AG08396 (cell line): ENCODE results near the gene FBXO28.
"Not testable (repeated sequence)": the region's sequence is repeated elsewhere in the genome, so short reads cannot be mapped to it uniquely, and the experiment has no call there.

ENCODE experiments used
- DNase-seq: peaks from one replicate; pipeline ENCODE4 v3.0.0; 2012; ENCODE audit warnings: low spot score, mixed read lengths

Gene FBXO28, protein sequence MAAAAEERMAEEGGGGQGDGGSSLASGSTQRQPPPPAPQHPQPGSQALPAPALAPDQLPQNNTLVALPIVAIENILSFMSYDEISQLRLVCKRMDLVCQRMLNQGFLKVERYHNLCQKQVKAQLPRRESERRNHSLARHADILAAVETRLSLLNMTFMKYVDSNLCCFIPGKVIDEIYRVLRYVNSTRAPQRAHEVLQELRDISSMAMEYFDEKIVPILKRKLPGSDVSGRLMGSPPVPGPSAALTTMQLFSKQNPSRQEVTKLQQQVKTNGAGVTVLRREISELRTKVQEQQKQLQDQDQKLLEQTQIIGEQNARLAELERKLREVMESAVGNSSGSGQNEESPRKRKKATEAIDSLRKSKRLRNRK

DNA sequence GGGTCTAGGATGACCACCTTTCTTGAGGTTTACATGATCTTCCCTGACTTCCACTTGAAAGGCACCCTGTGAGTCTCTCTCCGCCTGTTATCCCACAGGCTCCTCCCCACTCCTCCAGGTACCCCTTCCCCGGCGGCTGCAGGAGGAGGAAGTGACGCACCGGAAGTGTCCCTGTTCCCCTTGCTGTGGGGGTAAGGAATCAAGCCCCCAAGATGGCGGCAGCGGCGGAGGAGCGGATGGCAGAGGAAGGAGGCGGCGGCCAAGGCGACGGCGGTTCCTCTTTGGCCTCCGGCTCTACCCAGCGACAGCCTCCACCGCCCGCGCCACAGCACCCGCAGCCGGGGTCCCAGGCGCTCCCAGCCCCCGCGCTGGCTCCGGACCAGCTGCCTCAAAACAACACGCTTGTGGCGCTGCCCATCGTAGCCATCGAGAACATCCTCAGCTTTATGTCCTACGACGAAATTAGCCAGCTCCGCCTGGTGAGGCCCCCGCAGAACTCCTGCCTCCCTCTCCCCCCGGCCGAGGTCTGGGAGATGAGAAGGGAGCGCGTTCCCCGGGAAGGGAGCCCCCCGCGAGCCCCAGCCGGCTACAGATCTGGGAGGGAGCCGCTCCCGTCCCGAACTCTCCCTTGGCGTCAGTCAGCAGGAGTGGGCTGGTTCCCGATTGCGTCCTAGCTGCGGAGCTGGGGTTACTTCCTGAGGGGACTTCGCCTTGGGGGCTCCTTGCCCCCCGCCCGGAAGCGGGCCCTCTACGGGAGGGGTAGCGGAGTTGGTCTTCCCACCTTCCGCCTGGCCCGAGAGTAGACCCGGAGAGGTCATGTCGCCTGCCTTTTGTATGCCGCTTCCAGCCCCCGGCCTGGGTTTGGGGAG, at the start of gene FBXO28:
FBXO28 (plus strand) TSS at position 194 of the 869 bp plus-strand sequence; CDS start at position 213, 19 bp downstream.
- peak; percentile 96 for DNase-seq

- no peak for DNase-seq
These were observed 49.8 kb upstream of the FBXO28 start for GRCh38 chr1:224064150-224064549.

DNA sequence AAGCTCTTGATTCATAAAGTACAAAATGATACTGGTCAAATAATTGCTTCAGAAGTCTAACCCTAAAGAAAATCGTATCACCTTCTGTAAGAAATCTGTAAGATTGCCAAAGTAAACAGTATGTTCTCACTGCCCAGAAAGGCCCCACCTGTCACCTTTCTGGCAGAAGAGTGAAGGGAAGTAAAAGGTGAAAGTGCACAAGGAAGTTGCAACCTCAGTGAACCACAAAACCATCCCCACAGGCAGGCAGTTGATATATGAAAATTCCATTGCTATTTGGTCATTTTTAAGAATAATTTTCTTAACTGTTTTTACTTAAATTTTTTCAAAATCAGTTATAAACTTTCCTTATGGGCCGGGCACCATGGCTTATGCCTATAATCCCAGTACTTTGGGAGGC, 48.5 kb upstream of the FBXO28 start:
- DNase-seq, result no peak

GRCh38 chr1:224067207-224067606, 46.7 kb upstream of the FBXO28 start:
- DNase-seq, result no peak

DNA sequence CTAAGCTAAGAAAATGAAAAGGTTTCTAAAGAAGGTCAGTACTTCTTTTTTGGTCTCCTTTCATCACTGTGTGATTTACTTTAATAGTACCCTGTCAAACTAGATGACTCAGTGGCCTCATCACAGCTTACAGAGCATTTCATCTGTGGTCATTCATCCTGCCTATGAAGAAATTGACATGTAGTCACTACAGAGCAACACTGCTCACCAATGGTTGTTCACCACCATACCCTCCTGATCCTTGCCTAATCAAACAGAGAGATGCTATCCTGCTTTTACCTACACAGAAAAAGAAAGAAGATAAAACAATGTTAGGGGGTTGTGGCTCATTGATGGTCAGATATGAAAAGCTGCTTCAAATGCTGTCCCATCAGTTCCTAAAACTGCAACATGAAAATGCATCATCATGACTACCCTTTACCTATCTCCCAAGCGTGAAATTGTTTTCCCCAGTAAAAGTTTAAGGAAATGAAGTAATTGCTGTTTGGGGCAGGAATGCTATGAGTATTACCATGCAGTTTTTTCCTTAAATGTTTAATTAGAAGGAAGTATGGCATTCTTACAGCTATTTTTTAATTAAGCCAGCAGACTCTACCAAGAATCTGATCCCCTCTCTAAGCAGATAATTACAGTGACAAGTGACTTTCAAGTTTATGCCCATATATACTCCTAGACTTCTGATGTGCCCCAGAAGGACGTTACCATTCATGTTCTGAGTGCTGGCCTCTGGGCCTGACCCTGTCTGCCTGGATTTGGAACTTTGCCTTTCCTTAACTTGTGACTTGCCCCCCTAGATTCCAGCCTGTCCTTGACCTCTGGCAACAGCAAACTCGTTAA, 46.1 kb upstream of the FBXO28 start:
- peak; percentile 30 for DNase-seq

DNA sequence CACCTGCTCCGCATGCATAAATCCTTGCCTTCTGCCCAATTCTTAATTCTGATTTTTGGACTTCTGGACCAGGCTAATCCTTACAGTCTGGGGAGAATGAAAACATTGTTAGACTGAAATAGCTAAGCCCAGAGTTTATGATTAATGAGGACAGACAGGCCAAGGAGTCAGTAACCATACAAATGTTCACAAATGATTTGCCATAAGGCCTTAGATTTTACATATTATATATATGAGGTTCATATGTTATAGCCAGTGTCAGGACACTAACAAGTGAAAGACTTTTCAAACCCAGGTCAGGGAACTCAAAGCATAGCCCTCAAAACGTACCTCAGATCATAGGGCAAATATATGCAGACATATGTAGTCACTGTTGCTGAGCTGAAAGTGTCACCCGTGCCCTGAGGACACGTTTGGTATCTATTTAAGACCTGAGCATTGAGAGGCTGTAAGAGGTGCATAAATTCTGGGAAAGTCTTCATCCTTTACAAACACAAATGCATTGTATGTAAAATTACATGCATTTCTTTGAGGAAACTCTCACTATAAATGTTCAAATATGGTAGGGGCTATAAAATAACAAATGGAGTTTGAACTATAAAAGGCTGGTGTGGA, 45.3 kb upstream of the FBXO28 start:
- no peak for DNase-seq

- no peak for DNase-seq
These were observed 44.8 kb upstream of the FBXO28 start for GRCh38 chr1:224069138-224069537.

- DNase-seq, result no peak
These were observed 43.4 kb upstream of the FBXO28 start for GRCh38 chr1:224070521-224070920.

DNA sequence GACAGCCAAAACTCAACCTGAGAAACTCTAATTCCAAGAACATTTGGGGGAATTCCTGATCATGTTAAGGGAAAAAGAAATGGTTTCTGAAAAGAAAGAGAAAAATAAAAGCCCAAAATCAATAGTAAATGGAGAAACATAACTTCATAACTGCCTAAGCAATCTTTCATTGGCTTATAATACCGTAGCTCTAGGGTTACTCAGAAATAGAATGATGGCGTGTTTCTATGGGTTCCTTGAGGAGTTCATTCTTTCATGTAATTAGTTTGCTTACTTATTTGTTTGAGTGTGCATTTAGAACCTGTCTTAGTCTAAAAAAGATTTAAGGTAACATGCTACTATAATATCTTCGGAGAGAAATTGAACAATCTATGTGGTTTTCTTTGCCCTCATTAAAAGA, 37.5 kb upstream of the FBXO28 start:
- DNase-seq, result no peak

DNA sequence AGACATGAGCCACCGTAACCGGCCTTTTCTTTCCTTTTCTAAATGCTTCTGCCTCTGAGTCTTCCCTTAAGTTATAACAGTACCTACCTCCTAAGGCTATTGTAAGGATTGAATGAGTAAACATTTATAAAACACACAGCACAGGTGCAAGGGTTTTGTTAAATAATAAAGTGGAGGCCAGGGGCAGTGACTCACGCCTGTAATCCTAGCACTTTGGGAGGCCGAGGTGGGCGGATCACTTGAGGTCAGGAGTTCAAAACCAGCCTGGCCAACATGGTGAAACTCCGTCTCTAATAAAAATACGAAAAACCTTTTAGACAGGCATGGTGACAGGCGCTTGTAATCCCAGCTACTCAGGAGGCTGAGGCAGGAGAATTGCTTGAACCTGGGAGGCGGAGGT, 34.3 kb upstream of the FBXO28 start:
- not testable (repeated sequence) for DNase-seq

DNA sequence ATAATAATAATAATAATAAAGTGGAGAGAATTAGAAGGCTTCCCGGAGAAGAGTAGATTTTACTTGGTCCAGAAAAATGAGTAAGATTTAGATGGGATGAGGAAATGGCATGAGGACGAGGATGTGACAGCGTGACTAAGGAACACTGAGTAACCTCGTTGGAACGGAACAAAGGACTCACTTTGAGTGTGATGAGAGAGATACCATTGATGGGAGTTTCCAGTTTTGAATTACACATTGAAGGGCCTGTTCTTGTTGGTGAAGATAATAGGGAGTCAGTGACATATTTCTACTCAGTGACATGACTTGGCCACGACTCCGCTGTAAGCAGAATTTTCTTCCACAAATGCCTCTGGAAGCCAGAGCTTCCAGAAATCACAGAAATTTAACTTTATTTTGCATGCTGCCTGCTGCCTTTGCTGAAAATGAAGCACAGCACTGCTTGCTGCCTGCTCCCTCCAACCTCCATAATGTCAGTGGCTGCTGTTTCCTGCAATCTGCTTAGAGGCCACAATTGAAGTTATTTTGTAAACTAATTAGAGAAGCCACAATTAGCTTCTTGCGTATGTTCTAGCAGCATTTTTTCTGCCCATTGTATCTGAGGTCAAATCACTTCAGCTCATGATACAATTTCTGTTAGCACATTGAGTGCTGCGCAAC, 33.7 kb upstream of the FBXO28 start:
- peak; percentile 44 for DNase-seq

DNA sequence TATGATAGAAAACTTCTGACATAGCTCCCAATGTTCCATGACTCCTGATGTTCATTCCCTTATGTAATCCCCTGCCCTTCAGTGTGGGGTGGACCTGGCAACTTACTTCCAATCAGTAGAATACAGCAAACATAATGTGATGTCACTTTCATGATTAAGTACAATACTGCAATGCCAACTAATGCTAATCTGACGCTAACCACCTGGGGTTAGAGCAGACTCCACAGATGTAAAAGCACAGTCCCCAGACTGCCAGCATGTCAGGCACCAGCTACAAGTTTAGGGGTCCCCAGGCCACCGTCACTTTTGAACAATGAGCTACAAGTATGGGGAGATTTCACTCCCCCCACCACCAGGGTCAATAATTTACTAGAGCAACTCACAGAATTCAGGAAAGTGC, 32.3 kb upstream of the FBXO28 start:
- no peak for DNase-seq

- DNase-seq, result no peak
These were observed 31.8 kb upstream of the FBXO28 start for GRCh38 chr1:224082146-224082545.

GRCh38 chr1:224084867-224085266, 29.0 kb upstream of the FBXO28 start:
- DNase-seq, result no peak

GRCh38 chr1:224085421-224086108, 28.3 kb upstream of the FBXO28 start:
- no peak for DNase-seq

DNA sequence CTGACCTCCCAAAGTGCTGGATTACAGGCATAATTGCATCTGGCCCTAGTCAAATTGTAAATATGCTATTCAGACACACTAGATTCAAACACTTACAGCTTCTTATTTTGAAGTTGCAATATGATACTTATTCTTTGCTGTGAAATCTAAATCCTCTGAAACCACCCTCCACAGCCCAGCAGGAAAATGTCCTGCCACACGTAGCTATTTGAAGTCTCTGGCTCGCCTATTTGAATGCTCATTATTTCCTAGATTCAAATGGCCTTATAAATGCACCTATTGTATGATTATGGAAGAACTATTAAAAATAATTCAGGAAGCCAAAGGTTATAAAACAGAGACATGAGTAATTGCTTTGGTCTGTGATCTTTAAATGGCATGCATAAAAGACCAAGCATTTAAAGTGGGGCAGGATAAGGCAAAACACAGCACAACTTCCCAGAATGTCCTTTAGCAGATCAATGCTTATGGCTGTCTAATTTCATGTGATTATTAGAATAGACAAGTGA, 26.6 kb upstream of the FBXO28 start:
- no peak for DNase-seq

DNA sequence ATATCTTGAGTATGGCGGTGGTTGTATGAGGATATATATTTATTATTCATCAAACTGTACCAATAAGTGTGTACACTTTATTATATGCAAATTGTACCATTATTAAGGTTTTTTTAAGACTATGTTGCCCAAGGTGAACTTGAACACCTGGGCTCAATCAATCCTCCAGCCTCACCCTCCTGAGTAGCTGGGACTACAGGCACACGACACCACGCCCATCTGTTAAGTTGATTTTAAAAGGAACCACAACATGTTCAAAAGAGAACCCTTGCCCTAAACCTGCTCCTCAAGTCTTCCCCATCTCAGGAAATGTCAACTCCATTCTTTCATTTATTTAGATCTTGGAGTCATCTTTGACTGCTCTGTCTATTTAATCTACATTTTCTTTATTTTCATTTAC, 24.3 kb upstream of the FBXO28 start:
- DNase-seq, result no peak

DNA sequence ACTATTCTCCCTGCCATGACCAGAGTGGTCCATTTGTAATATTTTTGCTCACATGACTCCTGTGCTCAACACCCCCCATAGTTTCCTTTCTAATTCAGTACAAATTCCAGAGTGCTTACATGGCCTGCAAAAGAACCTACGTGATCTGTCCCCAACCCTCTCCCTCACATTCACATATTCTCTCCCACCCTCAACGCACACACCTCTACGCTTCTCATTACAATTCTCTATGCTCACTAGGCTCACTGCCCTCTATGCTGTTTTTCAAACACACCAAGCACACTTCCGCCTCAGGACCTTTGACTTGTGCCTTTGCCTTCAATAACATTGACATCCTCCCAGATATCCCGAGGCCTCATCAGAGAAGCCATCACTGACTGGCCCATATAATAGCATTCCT, 23.8 kb upstream of the FBXO28 start:
- DNase-seq, result no peak

DNA sequence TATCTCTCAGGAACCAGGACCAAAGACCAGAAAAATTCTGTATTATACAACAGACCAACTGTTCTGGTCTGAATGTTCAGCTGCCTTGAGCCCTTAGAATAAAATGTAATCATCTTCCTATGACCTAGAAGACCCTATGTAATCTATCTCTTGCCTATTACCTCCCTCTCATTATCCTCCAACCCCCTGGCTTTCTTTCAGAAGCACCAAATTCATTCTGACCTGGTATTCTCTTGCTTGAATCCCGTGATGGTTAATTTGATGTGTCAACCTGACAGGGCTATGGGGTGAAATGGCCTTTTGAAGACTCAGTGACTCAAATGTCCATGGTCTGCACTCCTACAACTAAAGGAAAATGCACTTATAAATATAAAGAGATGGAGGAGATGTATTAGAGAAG, 21.8 kb upstream of the FBXO28 start:
- no peak for DNase-seq

GRCh38 chr1:224092601-224093000, 21.3 kb upstream of the FBXO28 start:
- no peak for DNase-seq

GRCh38 chr1:224095339-224095738, 18.6 kb upstream of the FBXO28 start:
- no peak for DNase-seq
